Right lung (tissue), 5 donors: Measurements from ENCODE around the gene UXS1. TPM values are rescaled to one million over a fixed set of nuclear protein-coding genes. Genes with fewer than 3 reads are reported as not detected.
A peak's percentile ranks its signal among the peaks of the same experiment; 100 is the strongest.

Experiments used
- DNase-seq, 2 donors: peaks; one replicate each; pipeline ENCODE4 v3.0.0-alpha.2; 2013
- polyA plus RNA-seq, 5 donors: library from polyadenylated mRNA; unstranded; fragments of 120-200 nt; gene quantifications; one replicate each; pipeline versions ENCODE4 v1.2.1 to v1.2.3, GENCODE V29; 2013; ENCODE audit warnings: inconsistent platforms in 1 of 5, low replicate concordance in 1 of 5; ENCODE audit not compliant: insufficient read length in 5 of 5, insufficient read depth in 1 of 5

UXS1 gene
- polyA plus RNA-seq, 5 donors: 85.7 to 98.2 (median 92.4) TPM

- DNase-seq: no peak
Measured at GRCh38 chr2:106114166-106114565, 79.9 kb downstream of the UXS1 start.

GRCh38 chr2:106113361-106113966 lies 80.6 kb downstream of the UXS1 start:
- DNase-seq: peak; percentile 45 to 58

- DNase-seq: no peak
Measured at GRCh38 chr2:106111882-106112571, 82.1 kb downstream of the UXS1 start.

- no peak for DNase-seq
Measured at GRCh38 chr2:106109675-106110424, 84.3 kb downstream of the UXS1 start.

- no peak for DNase-seq
Measured at GRCh38 chr2:106108791-106109190, 85.3 kb downstream of the UXS1 start.

- DNase-seq: peak; percentile 38 to 58
Measured at GRCh38 chr2:106108351-106108750, 85.8 kb downstream of the UXS1 start.

- DNase-seq: no peak
Measured at GRCh38 chr2:106107509-106108131, 86.5 kb downstream of the UXS1 start.

GRCh38 chr2:106106622-106107508 lies 87.2 kb downstream of the UXS1 start:
- DNase-seq: no peak

GRCh38 chr2:106105151-106105922 lies 88.8 kb downstream of the UXS1 start:
- DNase-seq: no peak

GRCh38 chr2:106104332-106105062 lies 89.6 kb downstream of the UXS1 start:
- DNase-seq: no peak

GRCh38 chr2:106099691-106100090 lies 94.4 kb downstream of the UXS1 start:
- no peak for DNase-seq

GRCh38 chr2:106098664-106099063 lies 95.4 kb downstream of the UXS1 start:
- no peak for DNase-seq

- no peak for DNase-seq
Measured at GRCh38 chr2:106098081-106098480, 96.0 kb downstream of the UXS1 start.

- no peak for DNase-seq
Measured at GRCh38 chr2:106097038-106098000, 96.8 kb downstream of the UXS1 start.

- no peak for DNase-seq
Measured at GRCh38 chr2:106096299-106097037, 97.6 kb downstream of the UXS1 start.

GRCh38 chr2:106095478-106096298 lies 98.4 kb downstream of the UXS1 start:
- DNase-seq: no peak
